ENCODE results near the gene FKBP9.
"Not testable (repeated sequence)": the region's sequence is repeated elsewhere in the genome, so short reads cannot be mapped to it uniquely, and the experiment has no call there.

- TF ChIP-seq CTCF (IDR thresholded peaks at IDR 0.05; ENCODE audit: low read depth, low read length, poor library complexity, severe bottlenecking); EZH2phosphoT487 (IDR thresholded peaks at IDR 0.05; ENCODE audit: borderline replicate concordance, low read length): not testable (repeated sequence)
These were observed 41.3 kb downstream of the FKBP9 start for GRCh38 chr7:32998361-32999171.

Data from DOHH2 (cell line).